CD4-positive, alpha-beta T cell treated with Interleukin-17A for 4 hours (primary cell): ENCODE results near the gene ASTN2.

Experiments
- DNase-seq: peaks from one replicate; pipeline ENCODE4 v3.0.0-alpha.2; 2020; ENCODE audit warnings: mixed read lengths

ASTN2 gene

DNA sequence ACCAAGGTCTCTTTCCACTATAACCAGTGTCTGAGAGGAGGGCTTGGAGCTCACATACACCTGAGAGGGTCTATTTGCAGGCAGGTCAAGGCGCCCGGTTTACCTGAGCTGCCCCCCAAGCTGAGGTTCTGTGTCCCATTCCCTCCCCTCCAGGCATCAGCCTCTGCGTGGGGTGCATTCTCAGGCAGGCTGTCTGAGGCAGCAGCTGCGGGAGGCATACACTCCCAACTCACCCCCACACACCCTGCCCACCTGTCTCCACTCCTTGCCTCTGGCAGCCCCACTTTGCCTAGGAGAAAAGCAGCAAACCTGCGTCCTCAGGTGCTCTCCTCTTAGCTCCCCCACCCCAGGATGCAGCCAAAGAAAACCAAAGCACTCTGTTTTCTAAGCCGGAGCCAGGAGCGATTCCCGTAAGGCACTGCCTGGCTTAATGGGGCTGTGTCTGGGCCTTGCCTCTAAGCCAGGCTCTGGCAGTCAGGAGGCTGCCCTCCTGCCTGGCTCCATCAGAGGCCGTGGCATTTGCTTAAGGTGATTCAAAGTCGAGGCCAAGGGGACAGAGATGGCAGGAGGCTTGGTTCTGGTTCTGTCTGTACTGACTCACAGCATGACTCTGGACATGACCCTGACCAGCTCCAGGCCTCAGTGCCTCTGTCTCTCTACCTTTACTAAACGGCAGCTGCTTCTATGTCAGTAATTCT lies 867.0 kb downstream of the ASTN2 start:
- DNase-seq: no peak

DNA sequence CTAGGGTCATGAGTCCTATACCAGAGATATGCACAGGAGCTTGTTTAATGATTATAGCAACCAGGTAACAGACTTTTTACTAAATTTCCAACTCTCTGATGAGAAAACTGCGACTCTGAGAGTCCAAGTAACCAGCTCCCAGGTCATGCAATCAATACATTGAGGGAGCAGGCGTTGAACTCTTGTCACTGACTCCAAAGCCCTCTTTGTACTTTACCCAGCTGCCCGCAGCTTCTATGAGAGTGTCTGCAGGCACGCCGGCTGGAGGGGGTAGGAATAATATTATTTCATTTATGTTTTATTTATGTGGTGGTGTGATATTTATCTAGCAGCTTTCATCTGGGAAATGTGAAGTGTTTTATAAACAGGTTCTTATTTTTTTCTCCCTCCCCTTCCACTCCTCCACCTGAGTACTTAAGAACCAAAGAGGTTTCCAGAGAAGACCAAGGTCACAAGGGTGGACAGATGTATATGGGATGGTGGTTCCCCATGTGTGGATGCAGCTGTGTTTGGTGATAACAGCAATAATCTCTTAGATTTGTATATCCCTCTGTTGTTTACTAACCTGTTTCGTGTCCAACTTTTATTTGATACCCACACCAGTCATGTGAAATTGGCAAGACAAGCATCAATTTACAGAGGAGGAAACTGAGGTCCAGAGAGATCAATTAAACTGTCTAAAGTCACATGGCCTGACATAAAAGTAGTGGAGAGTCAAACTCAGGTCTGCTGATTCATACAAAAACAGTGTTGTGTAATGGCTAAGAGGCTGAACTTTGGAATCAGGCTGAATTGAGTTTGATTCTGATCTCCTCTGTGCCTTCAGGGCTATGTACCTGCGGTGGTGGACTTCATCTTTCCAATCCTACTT lies 867.9 kb downstream of the ASTN2 start:
- DNase-seq: no peak

DNA sequence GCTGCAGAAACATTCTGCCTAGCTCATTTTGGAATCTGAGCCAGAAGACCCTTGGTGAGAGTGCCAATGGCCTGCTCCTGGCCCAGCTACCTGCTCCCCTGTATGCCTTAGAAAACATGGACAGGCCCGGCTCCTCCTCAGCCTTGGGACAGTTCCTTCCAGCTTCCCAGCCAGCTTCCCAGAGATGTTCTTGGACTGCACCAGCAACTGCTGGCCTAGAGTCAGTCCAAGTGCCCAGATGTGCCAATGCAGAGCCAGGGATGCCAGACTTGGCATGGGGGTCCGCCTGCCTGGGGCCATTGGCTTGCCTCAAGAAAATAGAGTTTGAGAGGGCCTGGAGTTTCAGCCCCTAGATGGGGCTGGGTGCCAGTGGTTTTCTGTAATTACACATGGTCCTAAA lies 870.0 kb downstream of the ASTN2 start:
- no peak for DNase-seq

DNA sequence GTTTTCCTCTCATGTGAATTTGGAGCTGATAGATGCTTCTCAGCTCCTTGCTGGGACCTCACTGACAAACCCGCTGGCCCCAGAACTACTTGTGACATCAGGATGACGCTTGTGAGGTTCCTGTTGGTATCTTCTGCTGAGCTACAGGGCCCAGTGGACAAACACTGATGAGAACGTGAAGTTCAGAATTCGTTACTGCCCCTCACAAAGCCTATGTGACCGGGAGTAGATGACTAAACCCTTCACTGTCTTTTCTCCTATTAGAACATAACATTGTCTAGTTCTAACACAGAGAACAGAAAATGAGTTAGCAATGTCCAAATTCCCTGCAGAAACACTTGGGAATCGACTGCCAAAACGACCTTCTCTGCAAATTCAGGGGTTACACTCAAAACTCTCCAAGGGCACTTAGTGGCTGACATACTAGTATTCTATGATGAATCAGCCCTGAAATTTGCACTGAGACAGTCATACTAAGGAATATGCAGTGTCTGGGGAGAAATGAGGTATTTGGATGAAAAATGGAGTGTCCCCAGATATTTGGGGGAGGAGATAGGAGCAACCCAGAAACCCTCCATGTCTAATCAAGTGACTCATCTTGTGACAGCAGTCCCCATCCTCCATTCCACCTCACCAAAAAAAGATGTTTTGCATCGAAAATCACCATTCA lies 871.0 kb downstream of the ASTN2 start:
- no peak for DNase-seq

DNA sequence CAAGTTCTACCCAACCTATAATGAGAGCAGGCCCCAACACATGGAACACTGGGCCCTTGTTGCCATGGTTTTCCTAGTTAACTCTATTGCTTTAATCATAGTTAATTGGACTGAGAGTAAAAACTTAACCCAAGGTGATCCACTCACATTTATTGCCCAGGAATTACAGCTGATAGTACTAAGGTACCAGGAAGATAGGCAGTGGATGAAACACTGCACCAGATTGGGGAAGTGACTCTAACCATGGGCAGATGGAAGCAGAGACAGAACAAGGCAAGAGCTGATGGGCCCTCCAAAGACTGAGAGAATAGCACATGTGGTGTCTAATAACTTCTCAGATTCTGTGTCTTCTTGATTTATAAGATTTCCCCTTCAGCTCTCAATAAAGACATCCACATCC lies 873.5 kb downstream of the ASTN2 start:
- DNase-seq: no peak

DNA sequence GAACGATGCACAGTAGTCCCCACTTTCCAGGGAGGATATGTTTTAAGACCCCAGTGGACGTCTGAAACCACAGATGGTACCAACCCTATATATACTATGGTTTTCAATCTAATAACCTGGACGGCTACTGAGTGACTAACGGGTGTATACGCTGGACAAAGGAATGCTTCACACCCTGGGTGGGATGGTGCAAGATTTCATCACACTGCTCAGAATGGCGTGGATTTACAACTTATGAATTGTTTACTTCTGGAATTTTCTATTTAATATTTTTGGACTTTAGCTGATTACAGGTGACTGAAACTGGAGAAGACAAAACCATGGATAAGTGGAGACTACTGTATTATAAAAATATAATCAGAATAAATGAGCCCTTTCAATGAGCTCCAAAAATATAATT lies 875.3 kb downstream of the ASTN2 start:
- DNase-seq: no peak

DNA sequence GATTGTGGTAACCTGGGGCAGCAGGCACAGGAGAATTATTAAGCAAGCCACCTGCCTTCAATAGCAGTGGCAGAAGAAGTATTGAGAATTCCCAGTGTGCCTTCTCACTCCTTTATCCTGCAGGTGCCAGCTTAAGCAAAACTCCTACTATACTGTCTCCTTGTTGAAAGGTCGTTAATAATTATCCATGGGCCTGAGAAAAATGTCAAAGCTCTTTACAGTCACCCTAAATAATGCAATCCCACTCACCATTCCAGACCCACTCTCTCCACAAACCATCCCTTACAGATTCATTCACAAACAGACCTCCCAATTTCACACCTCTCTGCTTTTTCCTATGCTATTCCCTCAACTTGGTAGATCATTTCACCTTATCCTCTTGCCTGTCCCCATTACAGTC lies 889.2 kb downstream of the ASTN2 start:
- DNase-seq: no peak

DNA sequence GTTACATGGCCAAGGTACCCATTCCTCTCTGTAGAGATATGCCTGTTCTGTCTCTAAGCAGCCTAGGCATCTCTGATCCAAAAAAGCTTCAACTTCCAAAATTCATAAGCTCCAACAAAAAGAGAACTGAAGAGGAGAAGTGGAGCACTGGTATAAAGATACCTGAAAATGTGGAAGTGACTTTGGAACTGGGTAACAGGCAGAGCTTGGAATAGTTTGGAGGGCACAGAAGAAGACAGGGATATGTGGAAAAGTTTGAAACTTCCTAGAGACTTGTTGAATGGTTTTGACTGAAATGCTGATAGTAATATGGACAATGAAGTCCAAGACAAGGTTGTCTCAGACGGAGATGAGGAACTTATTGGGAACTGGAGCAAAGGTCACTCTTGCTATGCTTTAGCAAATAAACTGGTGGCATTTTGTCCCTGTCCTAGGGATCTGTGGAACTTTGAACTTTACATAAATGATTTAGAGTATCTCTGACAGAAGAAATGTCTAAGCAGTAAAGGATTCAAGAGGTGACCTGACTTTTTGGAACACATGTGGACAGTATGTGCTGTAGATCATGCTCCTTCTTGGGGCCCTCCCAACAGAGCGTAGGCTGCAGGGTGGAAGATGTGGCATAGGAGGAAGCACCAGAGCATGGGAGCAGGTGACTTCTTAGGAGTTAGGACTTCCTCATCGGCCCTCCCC lies 889.9 kb downstream of the ASTN2 start:
- no peak for DNase-seq

DNA sequence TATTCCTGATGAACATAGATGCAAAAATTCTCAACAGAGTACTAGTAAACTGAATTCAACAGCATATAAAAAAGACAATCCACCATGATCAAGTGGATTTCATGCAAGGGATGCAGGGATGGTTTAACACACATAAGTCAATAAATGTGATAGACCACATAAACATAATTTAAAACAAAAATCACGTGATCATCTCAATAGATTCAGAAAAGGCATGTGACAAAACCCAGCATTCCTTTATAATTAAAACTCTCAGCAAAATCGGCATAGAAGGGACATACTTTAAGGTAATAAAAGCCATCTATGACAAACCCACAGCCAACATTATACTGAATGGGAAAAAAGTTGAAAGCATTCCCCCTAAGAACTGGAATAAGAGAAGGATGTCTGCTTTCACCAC lies 894.6 kb downstream of the ASTN2 start:
- no peak for DNase-seq

DNA sequence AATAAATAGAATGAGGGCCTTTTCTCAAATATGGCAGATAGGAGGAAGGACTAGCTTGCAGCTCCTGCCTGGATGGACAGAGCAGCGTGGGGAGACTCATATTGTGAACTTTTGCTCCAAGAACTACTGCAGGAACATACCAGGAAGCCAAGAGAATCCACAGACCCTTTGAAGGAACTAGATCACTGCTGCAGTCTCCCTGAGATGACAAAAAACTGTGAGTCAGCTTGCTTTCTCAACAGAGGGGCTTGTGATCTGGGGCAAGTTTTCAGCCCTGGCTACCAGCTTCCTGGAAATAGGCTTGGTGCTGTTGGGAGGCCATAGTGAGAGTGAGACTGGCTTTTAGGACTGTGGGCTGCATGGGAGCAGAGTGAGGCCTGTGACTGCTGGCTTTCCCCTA lies 898.4 kb downstream of the ASTN2 start:
- DNase-seq: no peak

DNA sequence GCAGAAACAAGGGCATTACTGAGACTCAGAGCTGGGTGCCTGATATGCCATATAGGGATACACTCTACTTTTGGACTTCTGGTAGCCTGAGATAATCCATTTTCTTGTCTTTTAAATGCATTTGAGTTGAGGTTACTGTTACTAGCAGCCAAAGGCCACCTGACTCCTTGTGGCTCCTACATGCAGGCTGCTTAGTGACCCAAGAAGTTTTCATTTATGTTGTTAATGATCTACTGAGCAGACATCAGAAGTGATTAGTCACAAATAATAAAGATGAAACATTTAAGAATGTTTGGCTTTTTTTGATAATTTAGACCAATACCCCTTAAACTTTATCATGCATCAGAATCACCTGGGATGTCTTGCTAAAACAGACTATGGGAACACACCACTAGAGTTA lies 899.3 kb downstream of the ASTN2 start:
- DNase-seq: no peak

DNA sequence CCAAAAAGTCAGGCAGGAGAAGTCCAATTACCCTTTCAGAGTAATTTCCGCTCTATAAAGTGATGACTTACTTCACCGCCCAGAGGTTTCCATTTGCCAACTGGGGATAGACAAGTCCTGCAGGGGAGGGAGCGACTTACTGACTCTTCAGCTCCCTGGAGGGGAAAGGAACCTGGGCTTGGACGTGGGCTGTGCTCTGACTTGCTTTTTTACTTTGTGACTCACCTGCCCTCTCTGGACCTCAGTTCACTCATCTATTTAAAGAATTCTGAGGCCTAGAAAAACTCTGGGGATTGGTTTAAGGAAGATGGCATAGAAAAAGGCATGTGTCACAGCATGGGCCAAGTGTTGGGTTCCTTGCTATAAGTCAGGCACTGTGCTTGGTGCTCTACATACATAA lies 908.2 kb downstream of the ASTN2 start:
- no peak for DNase-seq

DNA sequence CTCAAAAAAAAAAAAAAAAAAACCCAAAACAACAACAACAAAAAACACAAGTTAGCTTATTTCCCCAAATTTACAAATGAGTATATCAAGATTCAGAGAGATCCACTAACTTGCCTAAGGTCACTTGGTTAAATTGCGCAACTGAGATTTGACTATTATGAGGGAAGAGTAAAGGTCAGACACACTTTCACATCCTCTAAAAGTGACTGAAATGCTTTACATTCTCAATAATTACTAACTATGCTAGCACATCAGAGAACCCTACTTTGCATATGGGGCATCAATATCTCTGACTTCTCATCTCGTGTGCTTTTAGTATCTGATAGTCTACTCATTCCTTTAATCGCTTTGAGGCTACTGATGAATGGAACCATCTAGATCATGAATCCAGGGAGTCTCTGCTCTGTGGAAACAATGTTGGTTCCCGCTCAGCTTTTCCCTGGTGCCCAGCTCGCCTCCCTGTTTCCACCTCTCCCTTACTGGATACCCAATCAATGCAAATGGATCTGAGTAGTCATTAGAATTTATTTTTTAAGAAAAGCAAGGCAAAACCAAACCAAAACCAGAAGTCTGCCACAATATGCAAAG lies 909.9 kb downstream of the ASTN2 start:
- DNase-seq: no peak

DNA sequence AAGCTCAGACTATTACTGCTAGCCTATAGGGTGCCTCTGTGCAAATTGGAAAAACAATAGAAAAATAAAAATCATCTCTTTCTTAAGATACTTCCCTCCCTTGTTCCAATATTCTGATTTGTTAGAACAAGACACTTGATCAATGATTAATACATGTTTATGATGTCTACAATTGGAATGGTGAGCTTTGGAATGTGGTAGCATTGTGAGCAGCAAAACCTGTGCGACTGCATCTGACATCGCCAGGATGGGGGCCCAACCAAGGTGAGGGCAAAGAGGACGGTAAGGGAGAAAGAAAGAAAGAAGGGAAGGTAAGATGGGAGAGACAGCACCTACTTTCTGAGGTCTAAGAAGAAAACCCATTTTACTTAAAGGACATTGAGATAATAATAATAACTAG lies 910.8 kb downstream of the ASTN2 start:
- no peak for DNase-seq

DNA sequence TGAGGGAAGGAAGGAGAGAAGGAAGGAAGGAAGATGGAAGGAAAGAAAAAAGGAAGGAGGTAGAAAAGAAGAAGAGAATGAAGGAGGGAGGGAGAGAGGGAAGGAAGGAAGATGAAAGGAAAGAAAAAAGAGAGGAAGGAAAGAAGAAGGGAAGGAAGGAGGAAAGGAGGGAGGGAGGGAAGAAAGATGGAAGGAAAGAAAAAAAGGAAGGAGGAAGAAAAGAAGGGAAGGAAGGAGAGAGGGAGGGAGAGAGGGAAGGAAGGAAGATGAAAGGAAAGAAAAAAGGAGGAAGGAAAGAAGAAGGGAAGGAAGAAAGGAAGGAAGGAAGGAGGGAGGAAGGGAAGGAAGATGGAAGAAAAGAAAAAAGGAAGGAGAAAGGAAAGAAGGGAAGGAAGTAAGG lies 912.1 kb downstream of the ASTN2 start:
- DNase-seq: no peak

DNA sequence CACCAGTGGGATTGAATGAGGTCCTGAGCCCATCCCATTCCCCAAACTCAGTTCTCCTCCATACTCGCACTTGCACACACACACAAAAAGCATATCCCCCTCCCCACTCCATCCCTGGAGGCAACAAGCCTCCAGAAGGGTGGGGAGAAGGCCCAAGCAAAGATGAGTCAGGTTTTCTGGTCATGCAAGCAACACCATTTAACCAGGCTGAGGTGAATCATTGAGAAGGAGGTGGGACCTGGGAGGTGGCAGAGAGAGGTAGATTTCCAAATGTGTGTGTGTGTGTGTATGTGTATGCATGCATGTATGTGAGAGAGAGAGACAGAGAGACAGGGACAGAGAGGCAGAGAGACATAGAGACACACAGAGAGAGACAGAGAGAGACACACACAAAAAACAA lies 913.0 kb downstream of the ASTN2 start:
- DNase-seq: no peak

DNA sequence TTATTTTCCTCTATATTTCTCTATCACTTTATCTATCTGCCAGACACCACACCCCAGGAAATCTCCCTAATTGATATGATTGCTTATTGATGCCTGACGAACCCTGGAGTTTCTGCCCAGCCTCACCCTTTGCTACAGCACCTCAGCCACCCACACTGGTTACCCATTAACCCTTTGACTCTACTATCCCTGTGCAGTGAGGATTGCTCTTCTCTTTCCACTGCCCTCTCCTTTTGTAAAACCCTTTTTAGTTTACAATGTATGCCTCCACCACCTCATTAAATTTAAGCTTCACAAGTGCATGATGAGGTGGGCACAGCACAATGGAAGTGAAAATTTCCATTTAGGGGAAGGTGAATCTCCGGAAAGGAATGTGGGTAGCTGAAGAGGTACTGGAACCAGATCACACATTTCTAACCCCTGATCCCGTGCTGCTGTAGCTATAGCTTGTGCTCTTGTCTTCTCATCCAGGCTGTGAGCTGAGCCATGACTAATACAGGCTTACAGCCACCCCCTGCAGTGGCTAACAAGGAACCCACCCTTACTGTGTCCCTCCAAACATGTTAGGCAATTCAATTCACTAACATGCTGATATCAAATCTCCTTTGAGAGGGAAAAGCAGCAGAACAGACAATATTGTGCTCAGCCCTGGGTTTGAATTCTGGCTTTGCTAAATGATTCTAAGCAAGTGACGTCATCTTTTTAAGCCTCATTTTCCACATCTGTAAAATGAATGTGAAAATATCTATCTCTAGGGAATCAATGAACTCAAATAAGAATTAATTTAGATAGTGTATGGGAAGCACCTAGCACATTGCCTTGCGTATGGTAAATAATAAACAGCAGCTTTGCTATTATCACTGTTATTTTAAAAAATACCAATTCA lies 914.6 kb downstream of the ASTN2 start:
- DNase-seq: no peak

DNA sequence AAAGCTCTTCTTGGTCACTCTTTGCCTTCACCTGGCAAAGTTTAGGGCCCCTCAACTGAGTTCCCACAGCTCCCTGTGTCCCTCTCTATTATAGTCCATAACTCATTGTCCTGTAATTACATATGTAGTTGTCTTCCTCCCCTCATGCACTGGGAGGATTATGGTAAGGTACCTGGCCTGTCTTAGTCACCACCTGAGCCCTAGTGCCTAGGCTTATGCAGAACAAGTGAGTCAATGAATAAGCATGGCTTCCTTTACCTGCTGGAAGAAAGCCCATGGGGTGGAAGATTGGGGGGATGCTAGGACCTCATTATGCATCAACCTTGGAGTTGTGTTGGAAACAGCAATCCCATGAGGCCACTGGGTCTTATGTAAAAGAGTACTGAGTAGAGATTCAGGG lies 915.4 kb downstream of the ASTN2 start:
- no peak for DNase-seq

DNA sequence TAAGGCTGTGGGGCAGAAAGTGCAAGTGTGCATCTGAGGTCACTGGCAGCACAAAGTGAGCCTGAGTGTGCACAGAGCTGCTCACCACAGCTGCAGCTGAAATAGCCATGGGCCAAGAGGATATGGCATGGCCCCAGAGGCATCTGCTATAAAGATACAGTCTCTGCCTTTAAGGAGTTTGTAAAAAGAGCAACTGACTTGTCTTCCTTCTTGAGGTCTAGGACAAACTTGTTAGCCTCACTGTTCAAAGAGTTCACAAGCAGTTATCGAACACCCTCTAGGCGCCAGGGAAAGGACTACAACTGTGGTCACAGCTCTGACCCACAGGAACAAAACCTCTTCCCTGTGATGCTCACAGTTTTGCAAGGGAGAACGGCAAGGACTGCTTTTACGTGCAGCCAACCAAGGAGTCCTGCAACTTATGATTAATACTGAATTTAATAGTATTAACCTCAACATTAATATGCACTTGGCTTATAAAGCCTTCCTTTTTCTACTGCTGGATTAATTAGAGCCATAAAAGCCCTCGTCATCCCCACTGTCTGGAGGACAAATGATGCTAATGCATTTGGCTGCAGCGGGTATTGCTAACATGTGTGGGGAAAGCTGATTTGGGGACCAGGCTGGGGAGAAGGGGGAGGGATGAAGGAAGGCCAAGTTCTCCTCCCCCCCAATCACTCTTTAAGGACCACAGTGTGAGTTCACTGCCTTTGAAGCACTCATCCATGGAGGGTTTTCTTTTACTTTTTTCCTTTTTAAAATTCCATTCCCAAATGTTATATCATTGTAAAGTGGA lies 917.6 kb downstream of the ASTN2 start:
- DNase-seq: no peak

DNA sequence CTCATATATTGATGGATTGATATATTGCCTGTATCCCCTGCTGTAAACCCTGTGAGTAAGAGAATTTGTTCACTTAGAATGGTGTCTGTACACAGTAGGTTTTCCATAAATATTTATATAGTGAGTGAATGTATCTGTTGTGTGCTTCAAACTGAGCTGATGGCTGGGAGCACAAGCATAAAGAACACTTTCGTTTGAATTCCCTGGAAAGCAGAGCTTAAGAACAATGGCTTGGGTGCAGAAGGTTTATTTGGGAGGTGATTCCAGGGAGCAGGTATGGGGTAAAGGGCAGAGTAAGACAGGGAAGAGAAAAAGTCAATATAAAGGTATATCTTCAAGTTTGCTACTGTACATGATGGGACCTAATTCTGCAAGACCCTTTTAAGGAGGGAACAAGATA lies 918.7 kb downstream of the ASTN2 start:
- DNase-seq: no peak

DNA sequence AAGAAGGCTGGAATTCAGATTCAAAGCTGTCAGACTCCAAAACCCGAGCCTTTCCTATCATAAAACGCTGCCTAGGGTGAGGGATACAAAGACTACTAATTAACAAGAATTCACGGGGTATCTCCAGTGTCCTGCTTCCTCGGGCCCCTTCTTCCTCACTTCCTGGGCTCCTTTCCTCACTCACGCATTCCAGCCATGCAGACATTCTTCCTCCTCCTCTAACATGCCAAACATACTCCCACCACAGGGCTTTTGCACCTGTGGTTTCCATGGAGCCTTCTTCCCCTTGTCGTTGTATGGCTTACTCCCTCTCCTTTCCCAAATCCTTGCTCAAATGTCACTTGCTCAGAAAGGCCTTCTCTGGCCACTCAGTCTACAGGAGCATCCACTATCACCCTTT lies 919.1 kb downstream of the ASTN2 start:
- DNase-seq: no peak
